GF-D8 (cell line): ENCODE measurements around the gene MAPK8.

Experiments
- DNase-seq: peaks from one replicate; lab custom pipeline; 2025; lab: John Stamatoyannopoulos, UW

Gene MAPK8

DNA sequence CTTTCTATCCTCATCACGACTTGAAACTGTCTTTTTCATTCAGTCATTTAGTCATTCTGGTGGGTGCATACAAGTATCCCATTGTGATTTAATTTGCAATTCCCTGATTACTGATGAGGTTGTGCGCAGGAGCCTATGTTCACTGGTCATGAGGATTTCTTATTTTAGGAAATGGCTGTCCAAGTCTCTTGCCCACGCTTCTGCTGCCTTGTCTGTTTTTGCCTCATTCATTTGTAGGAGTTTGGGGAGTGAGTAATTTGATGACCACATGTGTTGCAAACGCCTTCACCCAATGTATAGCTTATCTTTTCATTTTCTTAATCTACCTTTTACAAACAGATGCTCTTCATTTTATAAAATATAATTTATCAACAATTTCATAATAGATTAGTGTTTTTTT is 171.1 kb downstream of the MAPK8 start:
- DNase-seq = no peak

DNA sequence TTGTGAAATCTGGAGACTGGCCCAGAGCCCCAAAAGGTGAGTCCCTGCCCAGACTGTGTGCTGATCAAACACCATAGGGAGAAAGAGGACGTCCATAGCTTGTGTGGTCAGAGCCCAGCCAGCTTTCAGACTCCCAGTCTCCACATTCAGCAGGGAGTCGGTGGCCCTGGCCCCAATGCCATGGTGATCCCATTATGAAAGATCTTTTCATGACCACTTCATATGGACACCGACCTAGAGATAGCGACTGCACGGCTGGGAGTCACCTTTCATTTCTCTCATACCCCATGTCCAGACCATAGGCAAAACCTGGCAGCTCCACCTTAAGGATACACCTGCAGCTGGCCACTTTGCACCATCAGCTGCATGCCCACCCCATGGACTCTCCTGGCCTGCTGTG is 172.0 kb downstream of the MAPK8 start:
- DNase-seq = no peak

DNA sequence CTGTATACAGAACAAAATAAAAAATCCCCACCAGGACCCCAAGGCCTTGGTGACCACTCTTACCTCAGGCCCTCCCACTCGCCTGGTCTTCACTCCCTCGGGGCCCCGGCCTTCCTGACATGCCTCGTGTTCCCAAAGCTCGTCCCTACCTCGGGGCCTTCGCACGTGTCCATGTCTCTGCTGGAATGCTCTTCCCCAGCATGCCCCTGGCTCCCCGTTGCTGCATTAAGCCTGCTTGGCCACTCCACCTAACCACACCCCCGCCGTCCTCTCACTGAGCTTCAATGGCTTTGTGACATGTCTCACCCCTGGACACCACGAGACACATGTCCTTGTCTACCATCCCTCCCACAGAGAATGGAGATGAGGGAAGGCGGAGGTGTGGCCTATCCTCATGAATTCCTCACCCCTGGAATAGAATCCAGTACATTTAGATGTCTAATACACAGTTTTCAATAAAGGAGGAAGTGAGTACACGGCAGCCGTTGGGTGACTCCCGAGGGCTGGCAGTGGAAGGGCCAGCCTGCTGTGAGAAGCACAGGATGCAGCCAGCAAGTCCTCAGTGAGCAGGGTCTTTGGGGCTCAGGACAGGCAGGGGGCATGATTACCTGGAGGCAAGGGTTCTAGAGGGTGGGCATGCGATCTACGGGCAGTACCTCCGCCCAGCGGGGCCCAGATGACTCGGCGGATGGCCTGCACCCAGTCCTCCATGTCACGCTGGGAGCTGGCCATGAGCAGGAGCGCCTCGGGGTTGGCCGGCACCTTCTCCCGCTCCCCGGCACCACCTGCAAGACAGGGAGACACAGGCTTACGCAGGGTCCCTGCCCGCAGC is 172.7 kb downstream of the MAPK8 start:
- no peak for DNase-seq

DNA sequence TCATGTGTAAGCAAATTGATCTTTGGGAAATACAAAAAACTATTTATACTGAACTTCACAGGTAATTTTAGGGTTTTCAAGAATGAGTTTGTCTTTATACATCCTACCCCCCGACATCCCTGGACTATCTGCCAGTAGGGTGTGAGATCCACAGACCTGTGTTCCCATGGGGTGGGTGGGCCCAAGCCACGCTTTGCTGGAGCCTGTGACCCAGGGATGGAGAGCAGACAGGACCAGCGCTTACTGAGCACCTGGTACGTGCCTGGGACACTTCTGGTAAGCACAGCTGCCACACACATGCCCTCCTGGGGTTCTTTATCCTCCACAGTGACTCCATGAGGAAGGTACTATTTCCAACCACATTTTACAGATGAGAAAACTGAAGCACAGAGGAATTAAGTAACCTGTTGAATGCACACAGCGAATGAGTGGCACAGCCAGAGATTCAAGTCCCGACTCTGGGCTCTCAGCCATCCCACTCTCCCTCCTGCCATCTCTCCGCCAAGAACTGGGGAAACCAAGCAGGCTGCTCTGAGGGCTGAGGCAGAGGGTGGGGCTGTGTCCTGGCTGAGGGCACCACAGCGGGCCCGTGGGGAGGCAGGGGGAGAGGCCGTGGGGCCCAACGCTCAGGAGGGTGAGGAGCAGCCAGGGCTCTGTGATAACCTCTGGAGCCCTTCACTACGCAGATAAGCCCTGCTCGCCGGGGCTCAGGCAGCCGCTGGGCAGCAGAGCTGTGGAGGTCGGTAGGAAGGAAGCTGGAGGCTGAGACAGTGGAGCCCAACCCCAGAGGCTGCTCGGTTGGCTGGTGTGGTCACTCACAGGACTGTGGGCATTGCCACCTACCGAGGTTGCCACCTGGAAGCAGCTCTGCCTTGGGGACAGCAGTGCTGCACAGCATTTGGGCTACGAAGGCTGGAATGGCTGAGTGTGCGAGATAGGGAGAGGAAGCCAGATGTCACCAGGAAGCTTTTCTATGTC is 174.2 kb downstream of the MAPK8 start:
- DNase-seq = no peak

DNA sequence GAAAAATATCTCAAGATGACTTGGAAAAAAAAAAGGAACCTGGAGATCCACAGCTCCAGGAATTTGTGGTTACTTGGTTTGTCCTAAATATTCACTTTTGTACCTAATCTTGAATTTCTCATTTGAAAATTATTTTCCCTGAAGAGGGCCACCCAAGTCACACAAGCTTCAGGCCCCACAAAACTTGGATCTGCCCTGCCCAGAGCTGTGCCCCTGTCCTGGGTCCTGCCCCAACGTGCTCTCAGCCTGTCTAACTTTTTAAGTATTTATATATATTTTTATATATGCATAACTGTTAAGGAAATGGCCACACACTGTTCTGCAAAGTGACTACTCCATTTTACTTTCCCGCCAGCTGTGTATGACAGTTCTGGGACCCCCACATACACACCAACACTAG is 174.9 kb downstream of the MAPK8 start:
- no peak for DNase-seq

DNA sequence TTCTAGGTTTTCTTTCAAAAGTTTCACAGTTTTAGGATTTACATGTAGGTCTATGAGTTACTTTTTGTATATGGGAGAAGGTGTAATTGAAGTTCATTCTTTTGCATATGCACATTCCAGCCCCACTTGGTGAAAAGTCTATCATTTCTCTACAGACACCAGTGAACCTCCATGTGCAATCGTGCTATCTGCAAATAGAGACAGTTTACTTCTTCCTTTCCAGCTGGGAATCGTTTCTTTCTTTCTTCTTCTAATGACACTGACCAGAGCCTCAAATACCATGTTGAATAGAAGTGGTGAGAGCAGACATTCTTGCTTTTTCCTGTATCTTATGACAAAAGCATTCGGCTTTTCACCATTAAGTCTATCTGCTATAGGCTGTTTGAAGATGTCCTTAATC is 175.7 kb downstream of the MAPK8 start:
- no peak for DNase-seq

DNA sequence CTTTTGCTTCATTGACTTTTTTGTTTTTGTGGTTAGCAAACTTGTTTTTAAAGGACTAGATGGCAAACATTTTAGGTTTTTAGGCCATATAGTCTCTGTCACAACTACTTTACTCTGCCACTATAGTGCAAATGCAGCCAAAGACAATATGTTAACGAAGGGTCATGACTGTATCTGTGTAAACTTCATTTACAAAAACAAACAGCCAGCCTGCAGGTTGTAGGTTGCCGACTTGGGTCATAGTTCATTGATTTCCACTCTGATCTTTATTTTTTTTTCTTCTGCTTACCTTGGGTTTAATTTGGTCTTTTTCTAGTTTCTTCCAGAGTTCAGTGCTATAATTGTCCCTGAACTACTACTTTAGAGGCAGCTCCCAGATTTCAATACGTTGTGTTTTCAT is 178.4 kb downstream of the MAPK8 start:
- no peak for DNase-seq

DNA sequence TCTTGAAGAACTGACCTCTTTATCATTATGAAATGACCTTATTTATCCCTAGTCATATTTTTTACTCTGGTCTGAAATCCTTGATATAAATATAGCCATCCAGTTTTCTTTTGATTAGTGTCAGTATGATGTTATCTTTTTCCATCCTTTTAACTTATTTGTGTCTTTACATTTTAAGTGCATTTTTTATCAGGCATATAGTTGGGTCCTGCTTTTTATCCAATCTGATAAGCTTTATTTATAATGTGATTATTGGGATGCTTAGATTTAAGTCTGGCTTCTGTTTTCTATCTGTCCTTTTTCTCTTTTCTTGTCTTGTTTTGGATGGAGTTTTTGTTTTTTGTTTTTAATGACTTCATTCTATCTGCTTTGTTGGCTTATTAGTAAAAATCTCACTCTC is 179.2 kb downstream of the MAPK8 start:
- DNase-seq = no peak

DNA sequence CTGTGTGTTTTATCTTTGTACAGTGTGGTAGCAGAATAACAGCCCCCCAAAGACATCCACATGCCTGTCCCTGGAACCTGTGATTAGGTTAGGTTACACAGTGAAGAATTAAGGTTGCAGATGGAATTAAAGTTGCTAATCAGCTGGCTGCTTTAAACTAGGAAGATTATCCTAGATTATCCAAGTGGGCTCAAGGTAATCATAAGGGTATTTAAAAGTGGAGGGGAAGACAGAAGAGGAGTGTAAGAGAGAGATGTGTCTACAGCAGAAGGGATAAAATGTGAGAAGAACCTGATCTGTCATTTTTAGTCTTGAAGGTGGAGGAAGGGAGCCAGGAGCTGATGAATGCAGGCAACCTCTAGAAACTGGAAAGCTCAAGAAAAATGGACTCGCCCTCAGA is 180.8 kb downstream of the MAPK8 start:
- DNase-seq = no peak
